CD4-positive, alpha-beta T cell treated with Interleukin-1 beta for 1 hour (primary cell): Measurements from ENCODE around the gene OR52W1.
A peak's percentile ranks its signal among the peaks of the same experiment; 100 is the strongest.
"Not testable (repeated sequence)": the region's sequence is repeated elsewhere in the genome, so short reads cannot be mapped to it uniquely, and the experiment has no call there.

ENCODE experiments used
- DNase-seq, 2 donors: peaks; one replicate each; pipeline ENCODE4 v3.0.0-alpha.2; 2020 to 2022

Gene OR52W1

GRCh38 chr11:6217722-6218121, 18.7 kb downstream of the OR52W1 start:
- DNase-seq = no peak

GRCh38 chr11:6219359-6219758, 20.3 kb downstream of the OR52W1 start:
- DNase-seq = no peak

- no peak for DNase-seq
Observed at GRCh38 chr11:6223854-6224253, 24.8 kb downstream of the OR52W1 start.

GRCh38 chr11:6224421-6224820, 25.4 kb downstream of the OR52W1 start:
- DNase-seq = no peak

- DNase-seq = no peak
Observed at GRCh38 chr11:6225024-6225423, 26.0 kb downstream of the OR52W1 start.

- DNase-seq = no peak
Observed at GRCh38 chr11:6225896-6226295, 26.9 kb downstream of the OR52W1 start.

GRCh38 chr11:6228520-6228919, 29.5 kb downstream of the OR52W1 start:
- DNase-seq = peak in 1 of 2 donors; percentile 10

- DNase-seq = peak in 1 of 2 donors; percentile 29
Observed at GRCh38 chr11:6229911-6230310, 30.9 kb downstream of the OR52W1 start.

GRCh38 chr11:6232899-6233298, 33.9 kb downstream of the OR52W1 start:
- DNase-seq = no peak

- DNase-seq = no peak
Observed at GRCh38 chr11:6233984-6234386, 35.0 kb downstream of the OR52W1 start.

GRCh38 chr11:6234387-6235107, 35.5 kb downstream of the OR52W1 start, which contains the start of gene FHIP1B:
Gene FHIP1B, minus strand, starts transcription at chr11:6234636. Its CDS starts 10,120 bp downstream, at chr11:6224516.
- DNase-seq = peak; percentile 100

GRCh38 chr11:6237266-6237665, 38.2 kb downstream of the OR52W1 start:
- DNase-seq = no peak

GRCh38 chr11:6237761-6238302, 38.8 kb downstream of the OR52W1 start:
- DNase-seq = no peak

GRCh38 chr11:6238902-6239301, 39.9 kb downstream of the OR52W1 start, which contains the start of gene CNGA4:
Gene CNGA4, plus strand, starts transcription at chr11:6239089. Its CDS starts 118 bp downstream, at chr11:6239207.
- no peak for DNase-seq

- DNase-seq = no peak
Observed at GRCh38 chr11:6240139-6240538, 41.1 kb downstream of the OR52W1 start.

- no peak for DNase-seq
Observed at GRCh38 chr11:6240781-6241180, 41.8 kb downstream of the OR52W1 start.

GRCh38 chr11:6241316-6241715, 42.3 kb downstream of the OR52W1 start:
- DNase-seq = no peak

- no peak for DNase-seq
Observed at GRCh38 chr11:6245536-6245935, 46.5 kb downstream of the OR52W1 start.

GRCh38 chr11:6248248-6248647, 49.2 kb downstream of the OR52W1 start:
- no peak for DNase-seq

GRCh38 chr11:6248897-6249296, 49.9 kb downstream of the OR52W1 start:
- DNase-seq = not testable (repeated sequence)
